NT2/D1 (cell line): Measurements from ENCODE around the gene BIN2.

Experiments used
- YY1 ChIP-seq: IDR thresholded peaks from 2 replicates; pipeline ENCODE4 v1.6.1; 2011; ENCODE audit not compliant: insufficient read length, insufficient read depth
- ZNF274 ChIP-seq: IDR thresholded peaks from 2 replicates; pipeline ENCODE4 v1.6.1; 2011; ENCODE audit warnings: mild to moderate bottlenecking, low read depth, low read length

DNA sequence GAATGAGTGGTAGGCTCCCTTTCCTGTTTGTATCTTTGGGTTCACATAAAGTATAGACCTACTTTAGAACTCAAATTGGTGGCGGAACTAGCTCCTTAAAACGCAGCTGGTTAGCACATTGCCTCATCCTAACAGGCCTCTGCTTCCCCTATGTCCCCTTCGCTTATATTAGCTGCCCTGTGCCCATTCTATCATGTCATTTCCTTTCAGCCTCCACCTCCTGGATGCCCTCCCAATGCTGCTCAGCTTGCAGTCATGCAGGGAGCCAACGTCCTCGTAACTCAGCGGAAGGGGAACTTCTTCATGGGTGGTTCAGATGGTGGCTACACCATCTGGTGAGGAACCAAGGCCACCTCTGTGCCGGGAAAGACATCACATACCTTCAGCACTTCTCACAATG, 81.9 kb downstream of the BIN2 start:
- no peak for TF ChIP-seq ZNF274
- TF ChIP-seq YY1 = no peak
